ENCODE results near the gene SIAH1.

DNA sequence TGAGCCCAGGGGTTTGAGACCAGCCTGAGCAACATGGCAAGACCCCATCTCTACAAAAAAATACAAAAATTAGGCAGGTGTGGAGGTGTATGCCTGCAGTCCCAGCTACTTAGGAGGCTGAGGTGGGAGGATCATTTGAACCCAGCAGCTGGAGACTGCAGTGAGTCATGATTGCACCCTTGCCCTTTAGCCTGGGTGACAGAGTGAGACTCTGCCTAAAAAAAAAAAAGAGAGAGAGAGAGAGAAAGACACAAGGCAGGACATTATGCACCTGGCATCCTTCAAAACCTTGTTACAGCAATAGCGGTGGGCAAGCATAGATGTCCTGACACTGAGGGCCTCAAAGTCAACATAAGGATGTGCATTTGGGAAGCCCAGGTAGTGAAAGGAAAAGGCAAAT lies 19.9 kb upstream of the SIAH1 start:
- TF ChIP-seq CTCF (conservative IDR thresholded peaks at IDR 0.05 in 1 of 2, IDR thresholded peaks at IDR 0.05 in 1 of 2; ENCODE audit: low read depth in 1 of 2, low read length in 2 of 2) (no peak), EZH2 (IDR thresholded peaks at IDR 0.05; ENCODE audit: low read length, missing control alignments) (no peak)

All from fibroblast of lung (primary cell).